Measurements from ENCODE around the gene PA2G4.
A peak's percentile ranks its signal among the peaks of the same experiment; 100 is the strongest.

GRCh38 chr12:56152132-56152755 lies 47.9 kb downstream of the PA2G4 start, which contains the start of gene MYL6B:
- no peak for TF ChIP-seq CTCF (IDR thresholded peaks at IDR 0.05; ENCODE audit: extremely low read depth in 1 of 2, insufficient read depth in 1 of 2, low read depth in 1 of 2, low read length in 2 of 2)
- no peak for TF ChIP-seq EZH2 (IDR thresholded peaks at IDR 0.05; ENCODE audit: borderline replicate concordance, low read depth, low read length, severe bottlenecking)
- peak; percentile 79 for TF ChIP-seq MYC (IDR thresholded peaks at IDR 0.05; ENCODE audit: low read depth, low read length)
- TF ChIP-seq POLR2A (IDR thresholded peaks at IDR 0.05; ENCODE audit: low read depth, low read length) = peak; percentile 50
- peak; percentile 56 for TF ChIP-seq POLR2AphosphoS5 (IDR thresholded peaks at IDR 0.05; ENCODE audit: insufficient read depth, low read depth, low read length)
